Spleen (tissue), 7 donors: ENCODE data around the gene CCDC157.

ENCODE experiments used
- CTCF ChIP-seq, 11 experiments: fragments of 200-600 bp in 7 of 11; fragments of 450-650 bp in 4 of 11; sonication (generic) in 4 of 11; IDR thresholded peaks in 8 of 11; conservative IDR thresholded peaks in 3 of 11; 1 replicate in 7 of 11; 2 replicates in 4 of 11; pipeline versions ENCODE4 v1.4.0 to v1.8.0; 2016 to 2021; ENCODE audit warnings: antibody characterized with exemption in 11 of 11, inconsistent platforms in 4 of 11, mild to moderate bottlenecking in 1 of 11
- POLR2A ChIP-seq, 3 donors: fragments of 450-650 bp; IDR thresholded peaks; one replicate each; pipeline ENCODE4 v1.5.1; 2017; ENCODE audit warnings: antibody characterized with exemption in 3 of 3, mild to moderate bottlenecking in 1 of 3
- POLR2AphosphoS5 ChIP-seq, 3 donors: sonication (generic); formaldehyde crosslinking; IDR thresholded peaks; one replicate each; pipeline ENCODE4 v1.5.1; 2017; ENCODE audit warnings: antibody characterized with exemption in 3 of 3
- donor health status: DM: no; HTN: no; CAD: no; lungs with moderate emphysema.
- donor health status: DM: no; HTN: no; CAD: no.
- donor health status: DM: no; HTN: no; CAD: no.

DNA sequence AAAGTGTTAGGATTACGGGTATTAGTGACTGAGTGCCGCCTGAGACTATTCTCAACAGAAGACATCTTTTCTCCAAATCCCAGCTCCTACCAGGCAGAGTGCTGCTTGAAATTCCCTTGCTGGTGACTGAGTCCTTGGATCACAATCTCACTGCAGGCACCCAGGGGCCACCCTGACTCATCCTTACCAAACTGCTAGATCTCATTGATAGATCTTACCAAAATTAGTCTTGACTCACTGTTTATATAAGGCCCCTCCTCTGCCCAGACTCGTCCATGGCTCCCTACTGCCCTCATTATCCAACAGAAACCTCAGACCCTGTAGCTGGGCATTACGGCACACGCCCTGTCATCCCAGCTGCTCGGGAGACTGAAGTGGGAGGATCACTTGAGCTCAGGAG, 44.8 kb upstream of the CCDC157 start:
- TF ChIP-seq CTCF (IDR thresholded peaks at IDR 0.05 in 8 of 11, conservative IDR thresholded peaks at IDR 0.05 in 3 of 11) (no peak), POLR2A (IDR thresholded peaks at IDR 0.05) (no peak), POLR2AphosphoS5 (IDR thresholded peaks at IDR 0.05) (no peak)
